GM10266 (cell line): ENCODE measurements around the gene LIPM.

Source experiments
- DNase-seq: peaks from one replicate; pipeline ENCODE4 v3.0.0; 2012; ENCODE audit errors: extremely low spot score
- CTCF ChIP-seq: IDR thresholded peaks from 2 replicates; pipeline ENCODE4 v1.5.1; 2012; ENCODE audit warnings: mild to moderate bottlenecking, low read depth; ENCODE audit not compliant: control insufficient read depth, insufficient read depth; ENCODE audit errors: missing control alignments

LIPM gene

GRCh38 chr10:88802523-88803285 is at the start of gene LIPM:
LIPM (plus strand) TSS chr10:88802730; CDS start chr10:88802897, 167 bp downstream.
- no peak for TF ChIP-seq CTCF
- DNase-seq, result no peak

- TF ChIP-seq CTCF, result no peak
- no peak for DNase-seq
Observed at GRCh38 chr10:88754287-88754686, 48.2 kb upstream of the LIPM start.

GRCh38 chr10:88755753-88756152 is 46.8 kb upstream of the LIPM start:
- no peak for TF ChIP-seq CTCF
- DNase-seq, result peak; percentile 11

- no peak for DNase-seq
- no peak for TF ChIP-seq CTCF
Observed at GRCh38 chr10:88756660-88757059, 45.9 kb upstream of the LIPM start.

- TF ChIP-seq CTCF, result no peak
- no peak for DNase-seq
Observed at GRCh38 chr10:88759366-88760101, 43.0 kb upstream of the LIPM start, which contains the start of gene LIPN. LIPN (plus strand) TSS chr10:88760020; CDS start chr10:88761406, 1,386 bp downstream.

GRCh38 chr10:88762906-88763305 is 39.6 kb upstream of the LIPM start:
- DNase-seq, result no peak
- TF ChIP-seq CTCF, result no peak

GRCh38 chr10:88763441-88763840 is 39.1 kb upstream of the LIPM start:
- no peak for DNase-seq
- no peak for TF ChIP-seq CTCF
